ENCODE data around the gene SCGB1D2. TPM values are rescaled to one million over a fixed set of nuclear protein-coding genes. Genes with fewer than 3 reads are reported as not detected.

SCGB1D2 gene
- total RNA-seq, 1 donor from 2014 or later, result not detected

DNA sequence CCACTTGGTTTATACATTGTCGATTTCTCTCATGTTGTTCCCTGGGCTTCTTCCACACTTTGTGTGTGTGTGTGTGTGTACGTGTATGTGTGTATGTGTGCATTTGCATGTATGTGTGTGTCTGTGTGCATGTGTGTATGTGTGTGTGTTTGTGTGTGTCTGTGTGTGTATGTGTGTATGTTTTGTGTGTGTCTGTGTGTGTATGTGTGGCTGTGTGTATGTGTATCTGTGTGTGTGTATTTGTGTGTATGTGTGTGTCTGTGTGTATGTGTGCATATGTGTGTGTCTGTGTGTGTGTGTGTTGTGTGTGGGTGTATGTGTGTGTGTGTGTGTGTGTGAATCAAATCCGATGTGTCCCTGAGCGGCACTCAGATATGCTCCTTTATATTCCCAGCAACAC, 4.5 kb upstream of the SCGB1D2 start:
- no peak overlapping the region for H3K27ac Mint-ChIP-seq (ENCODE audit: unreplicated experiment)
- H3K9me3 Mint-ChIP-seq (ENCODE audit: unreplicated experiment), result no peaks in the 10 kb centered on the region
- peaks cover 2% of the 10 kb centered on the region for H3K27me3 Mint-ChIP-seq (ENCODE audit: unreplicated experiment)
- H3K36me3 Mint-ChIP-seq (ENCODE audit: low read depth, unreplicated experiment), result no peaks in the 10 kb centered on the region
- no peak for DNase-seq (ENCODE audit: low spot score)
- TF ChIP-seq, protein P1, sequence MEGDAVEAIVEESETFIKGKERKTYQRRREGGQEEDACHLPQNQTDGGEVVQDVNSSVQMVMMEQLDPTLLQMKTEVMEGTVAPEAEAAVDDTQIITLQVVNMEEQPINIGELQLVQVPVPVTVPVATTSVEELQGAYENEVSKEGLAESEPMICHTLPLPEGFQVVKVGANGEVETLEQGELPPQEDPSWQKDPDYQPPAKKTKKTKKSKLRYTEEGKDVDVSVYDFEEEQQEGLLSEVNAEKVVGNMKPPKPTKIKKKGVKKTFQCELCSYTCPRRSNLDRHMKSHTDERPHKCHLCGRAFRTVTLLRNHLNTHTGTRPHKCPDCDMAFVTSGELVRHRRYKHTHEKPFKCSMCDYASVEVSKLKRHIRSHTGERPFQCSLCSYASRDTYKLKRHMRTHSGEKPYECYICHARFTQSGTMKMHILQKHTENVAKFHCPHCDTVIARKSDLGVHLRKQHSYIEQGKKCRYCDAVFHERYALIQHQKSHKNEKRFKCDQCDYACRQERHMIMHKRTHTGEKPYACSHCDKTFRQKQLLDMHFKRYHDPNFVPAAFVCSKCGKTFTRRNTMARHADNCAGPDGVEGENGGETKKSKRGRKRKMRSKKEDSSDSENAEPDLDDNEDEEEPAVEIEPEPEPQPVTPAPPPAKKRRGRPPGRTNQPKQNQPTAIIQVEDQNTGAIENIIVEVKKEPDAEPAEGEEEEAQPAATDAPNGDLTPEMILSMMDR (IDR thresholded peaks at IDR 0.05; ENCODE audit: unreplicated experiment), result no peak
- H3K4me3 Mint-ChIP-seq (ENCODE audit: unreplicated experiment), result no peak overlapping the region
- H3K4me1 Mint-ChIP-seq (ENCODE audit: unreplicated experiment), result no peaks in the 10 kb centered on the region

DNA sequence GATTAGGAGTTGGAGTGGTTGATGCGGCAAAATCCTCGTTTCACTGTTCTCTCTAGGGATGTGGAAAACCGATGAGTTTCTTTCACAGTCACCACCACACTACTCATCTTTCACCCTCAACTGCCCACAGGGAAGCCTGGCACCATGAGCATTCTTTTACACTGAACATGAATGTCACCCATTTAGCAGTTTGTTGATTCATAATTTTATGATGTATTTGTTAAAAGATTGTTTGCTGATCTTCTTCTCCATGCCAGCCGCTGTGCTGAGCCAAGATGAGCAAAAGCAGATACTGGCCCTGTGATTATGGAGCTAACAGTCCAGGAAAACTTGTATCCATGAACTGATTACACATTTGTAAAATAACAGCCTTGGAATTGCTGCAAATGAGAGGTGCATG, 3.9 kb upstream of the SCGB1D2 start:
- Mint-ChIP-seq H3K4me3 (ENCODE audit: unreplicated experiment) (no peak overlapping the region), H3K27me3 (ENCODE audit: unreplicated experiment) (peaks cover 5% of the 10 kb centered on the region), H3K27ac (ENCODE audit: unreplicated experiment) (no peak overlapping the region), H3K9me3 (ENCODE audit: unreplicated experiment) (no peaks in the 10 kb centered on the region), H3K36me3 (ENCODE audit: low read depth, unreplicated experiment) (no peaks in the 10 kb centered on the region), H3K4me1 (ENCODE audit: unreplicated experiment) (no peaks in the 10 kb centered on the region)
- no peak for DNase-seq (ENCODE audit: low spot score)
- TF ChIP-seq, protein P1 (IDR thresholded peaks at IDR 0.05; ENCODE audit: unreplicated experiment), result no peak

DNA sequence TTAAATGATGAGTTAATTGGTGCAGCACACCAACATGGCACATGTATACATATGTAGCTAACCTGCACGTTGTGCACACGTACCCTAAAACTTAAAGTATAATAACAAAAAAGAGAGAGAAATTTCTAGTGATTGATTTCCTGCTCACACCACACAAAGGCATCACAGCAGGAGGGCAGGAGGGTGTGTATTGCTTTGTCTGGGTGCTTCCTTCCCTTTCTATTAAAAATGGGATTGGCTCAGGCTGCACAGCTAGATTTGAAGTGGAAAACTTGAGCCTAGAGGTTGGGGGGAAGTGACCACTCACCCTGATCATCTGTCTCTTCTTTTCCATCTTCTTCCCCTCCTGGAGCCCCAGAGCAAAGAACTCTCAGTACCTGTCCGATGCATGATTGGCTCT, 944 bp upstream of the SCGB1D2 start:
- no peak for DNase-seq (ENCODE audit: low spot score)
- TF ChIP-seq, protein P1 (IDR thresholded peaks at IDR 0.05; ENCODE audit: unreplicated experiment), result no peak
- Mint-ChIP-seq H3K36me3 (ENCODE audit: low read depth, unreplicated experiment) (no peaks in the 10 kb centered on the region), H3K27ac (ENCODE audit: unreplicated experiment) (no peak overlapping the region), H3K4me3 (ENCODE audit: unreplicated experiment) (no peak overlapping the region), H3K4me1 (ENCODE audit: unreplicated experiment) (no peaks in the 10 kb centered on the region), H3K27me3 (ENCODE audit: unreplicated experiment) (peaks cover 5% of the 10 kb centered on the region), H3K9me3 (ENCODE audit: unreplicated experiment) (no peaks in the 10 kb centered on the region)

DNA sequence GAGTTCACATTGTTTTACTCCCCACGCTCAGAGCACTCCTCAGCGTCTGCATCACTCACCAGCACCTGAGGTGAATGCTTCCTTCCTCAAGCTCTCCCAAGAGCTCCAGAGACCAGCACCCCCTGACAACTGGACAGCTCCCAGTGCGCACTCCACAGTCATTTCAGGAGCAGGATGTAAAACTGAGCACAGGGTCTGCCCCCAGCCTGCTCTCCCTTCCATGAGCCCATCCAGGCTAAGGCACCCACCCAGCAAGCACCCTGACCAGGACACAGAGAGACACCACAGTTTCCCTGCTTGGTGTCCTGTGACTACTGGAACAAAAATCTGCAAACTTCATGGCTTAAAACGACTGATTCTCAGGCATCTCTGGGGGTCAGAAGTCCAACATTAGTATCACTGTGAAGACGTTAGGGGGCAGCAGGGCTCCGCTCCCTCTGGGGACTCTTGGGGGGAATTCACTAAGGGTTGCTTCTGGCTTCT, 3.3 kb downstream of the SCGB1D2 start:
- peak; percentile 68 for DNase-seq (ENCODE audit: low spot score)
- no peak overlapping the region for H3K4me3 Mint-ChIP-seq (ENCODE audit: unreplicated experiment)

DNA sequence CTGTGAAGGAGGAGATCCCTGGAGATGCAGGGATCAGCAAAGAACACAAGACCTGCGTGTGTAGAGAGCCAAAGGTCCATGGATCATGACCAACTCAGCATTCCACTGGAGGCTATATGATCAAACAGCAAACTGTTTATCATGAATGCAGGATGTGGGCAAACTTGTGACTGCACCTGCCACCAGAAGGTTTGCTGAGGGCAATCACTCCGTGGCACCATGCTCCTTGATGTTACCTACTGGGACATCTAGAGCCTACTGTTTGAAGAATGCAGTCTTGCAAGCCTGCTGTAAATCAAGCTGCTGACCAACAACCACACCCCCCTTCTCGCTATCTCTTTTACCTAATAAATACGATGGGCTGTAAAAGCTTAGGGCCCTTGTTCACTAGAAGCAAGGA, 9.7 kb downstream of the SCGB1D2 start:
- Mint-ChIP-seq H3K27ac (ENCODE audit: unreplicated experiment) (no peak overlapping the region), H3K4me1 (ENCODE audit: unreplicated experiment) (no peaks in the 10 kb centered on the region), H3K4me3 (ENCODE audit: unreplicated experiment) (no peak overlapping the region), H3K27me3 (ENCODE audit: unreplicated experiment) (no peaks in the 10 kb centered on the region), H3K36me3 (ENCODE audit: low read depth, unreplicated experiment) (peaks cover 3% of the 10 kb centered on the region), H3K9me3 (ENCODE audit: unreplicated experiment) (peaks cover 19% of the 10 kb centered on the region)
- no peak for DNase-seq (ENCODE audit: low spot score)
- TF ChIP-seq, protein P1 (IDR thresholded peaks at IDR 0.05; ENCODE audit: unreplicated experiment), result no peak

More for the DNA sequence above, 3.3 kb downstream of the SCGB1D2 start:
- Mint-ChIP-seq H3K27me3 (ENCODE audit: unreplicated experiment) (peaks cover 5% of the 10 kb centered on the region), H3K27ac (ENCODE audit: unreplicated experiment) (no peak overlapping the region), H3K9me3 (ENCODE audit: unreplicated experiment) (peaks cover 9% of the 10 kb centered on the region), H3K4me1 (ENCODE audit: unreplicated experiment) (no peaks in the 10 kb centered on the region), H3K36me3 (ENCODE audit: low read depth, unreplicated experiment) (no peaks in the 10 kb centered on the region)
- TF ChIP-seq, protein P1 (IDR thresholded peaks at IDR 0.05; ENCODE audit: unreplicated experiment), result peak; percentile 18

Data from endothelial cell (in vitro differentiated cells).